OCI-LY7 (cell line): ENCODE measurements around the gene PNPLA1. TPM values are rescaled to one million over a fixed set of nuclear protein-coding genes. Genes with fewer than 3 reads are reported as not detected.

ENCODE experiments used
- BruUV-seq: library from RNA; stranded (reverse); fragments of 400-500 nt; replicated peaks from 2 replicates; lab custom pipeline; 2021; lab: Mats Ljungman, UMichigan
- CTCF ChIA-PET: fragments of 300-600 bp; sonication (Branson Sonifier 250); formaldehyde crosslinking; loops from one replicate; lab custom pipeline; 2022; ENCODE audit warnings: antibody characterized with exemption; ENCODE audit not compliant: unreplicated experiment; lab: Charles Lee
- POLR2A ChIA-PET: fragments of 300-600 bp; sonication (Branson Sonifier 250); formaldehyde crosslinking; loops from one replicate; lab custom pipeline; 2022; ENCODE audit warnings: antibody characterized with exemption; lab: Charles Lee
- DNase-seq: peaks from one replicate; pipeline ENCODE4 v3.0.0-alpha.2; 2015; ENCODE audit warnings: low spot score
- H2AFZ ChIP-seq: fragments of 200-600 bp; sonication (generic), shearing (Covaris generic); 2 replicates; pipeline ENCODE4 v1.6.1; 2014; ENCODE audit warnings: mild to moderate bottlenecking, antibody characterized with exemption, low read length, moderate library complexity
- H3K27ac ChIP-seq: fragments of 200-600 bp; sonication (generic); 2 replicates; pipeline ENCODE4 v1.5.1; 2014; ENCODE audit warnings: mixed run types, low read depth, mild to moderate bottlenecking, moderate library complexity, low read length, inconsistent platforms; ENCODE audit not compliant: poor library complexity, severe bottlenecking
- H3K36me3 ChIP-seq: fragments of 200-600 bp; sonication (generic); 2 replicates; pipeline ENCODE4 v1.6.1; 2014; ENCODE audit warnings: mild to moderate bottlenecking, antibody characterized with exemption, low read length, moderate library complexity, mixed read lengths; ENCODE audit not compliant: insufficient read depth
- H3K4me1 ChIP-seq: fragments of 200-600 bp; sonication (generic); 2 replicates; pipeline ENCODE4 v1.5.1; 2014; ENCODE audit warnings: mild to moderate bottlenecking, low read length; ENCODE audit not compliant: insufficient read depth, poor library complexity, severe bottlenecking
- H3K4me2 ChIP-seq: fragments of 200-600 bp; sonication (generic); 2 replicates; pipeline ENCODE4 v1.6.1; 2014; ENCODE audit warnings: mild to moderate bottlenecking, low read length
- H3K4me3 ChIP-seq: fragments of 200-600 bp; sonication (generic); 2 replicates; pipeline ENCODE4 v1.5.1; 2014; ENCODE audit warnings: mild to moderate bottlenecking, low read depth, low read length; ENCODE audit not compliant: poor library complexity, severe bottlenecking
- H3K79me2 ChIP-seq: fragments of 200-600 bp; sonication (generic); 2 replicates; pipeline ENCODE4 v1.6.1; 2016; ENCODE audit warnings: low read depth, mild to moderate bottlenecking, low read length, moderate library complexity, mixed read lengths; ENCODE audit not compliant: insufficient read depth
- H3K9me2 ChIP-seq: fragments of 200-600 bp; sonication (generic); 2 replicates; pipeline ENCODE4 v1.6.1; 2016; ENCODE audit warnings: mild to moderate bottlenecking, low read length, mixed read lengths; ENCODE audit not compliant: insufficient read depth
- H3K9me3 ChIP-seq: fragments of 200-600 bp; sonication (generic); 2 replicates; pipeline ENCODE4 v1.6.1; 2014; ENCODE audit warnings: mild to moderate bottlenecking, mixed run types, low read length, mixed read lengths
- H4K20me1 ChIP-seq: fragments of 200-600 bp; sonication (generic); 2 replicates; pipeline ENCODE4 v1.6.1; 2014; ENCODE audit warnings: mild to moderate bottlenecking, antibody characterized with exemption, low read length, moderate library complexity, mixed read lengths; ENCODE audit not compliant: insufficient read depth
- CTCF ChIP-seq: fragments of 200-600 bp; sonication (generic); conservative IDR thresholded peaks from 2 replicates; pipeline ENCODE4 v1.5.1; 2014; ENCODE audit warnings: mild to moderate bottlenecking, antibody characterized with exemption, low read length, moderate library complexity, mixed read lengths
- EZH2phosphoT487 ChIP-seq: fragments of 200-600 bp; sonication (generic); IDR thresholded peaks from 2 replicates; pipeline ENCODE4 v1.6.1; 2018; ENCODE audit warnings: low read depth, borderline replicate concordance, mild to moderate bottlenecking, mixed run types, antibody characterized with exemption, low read length, moderate library complexity, mixed read lengths
- intact Hi-C: fragments of 100-400 bp; cut with micrococcal nuclease; formaldehyde crosslinking; loops from one replicate; pipeline ENCODE4 v1.10.0; 2022; ENCODE audit not compliant: unreplicated experiment
- total RNA-seq, 2 experiments: library from RNA; depleted of rRNA in 1 of 2; stranded (reverse); fragments of >200 nt in 1 of 2; shearing (Covaris generic) in 1 of 2; gene quantifications; 2 replicates each; pipeline ENCODE4 v1.2.3, GENCODE V29; 2014 to 2022

Gene PNPLA1
- total RNA-seq, 2 experiments from 2014 or later, result not detected

DNA sequence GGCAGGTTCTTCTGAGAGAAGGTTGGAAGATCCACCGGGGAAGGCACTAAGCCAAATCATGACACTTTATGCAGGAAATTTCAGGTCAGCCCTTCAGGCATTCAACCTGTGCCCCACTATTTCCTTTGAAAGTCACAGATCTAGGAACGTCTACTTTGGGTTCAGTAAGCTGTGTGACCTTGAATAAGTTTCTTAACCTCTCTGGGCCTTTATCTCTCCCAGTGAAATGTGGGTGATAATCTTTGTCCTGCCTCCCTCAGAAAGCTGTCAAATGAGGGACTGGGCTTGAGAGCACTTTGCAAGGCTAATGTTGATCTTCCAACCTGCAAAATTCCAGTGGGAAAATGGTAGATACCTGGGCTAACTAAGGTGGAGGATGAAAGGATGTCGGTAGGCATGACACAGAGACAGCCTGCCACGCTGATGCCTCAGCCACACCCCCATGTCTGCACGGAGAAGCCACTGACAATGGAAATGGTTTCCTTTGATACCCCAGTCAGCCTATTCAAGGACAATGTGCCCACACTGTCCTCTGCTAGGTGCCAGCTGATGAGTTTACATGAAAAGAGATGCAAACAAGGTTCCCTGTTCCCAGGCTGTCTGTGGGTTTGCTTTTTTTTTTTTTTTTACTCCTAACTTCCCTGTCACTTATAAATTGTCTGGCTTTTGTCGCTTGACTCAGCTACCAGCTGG lies 57.5 kb downstream of the PNPLA1 start:
- CTCF ChIA-PET, result interaction anchor here (1.0 kb wide), 1 partner anchor 14 kb away, joined by 4 read pairs; no protein-coding TSS in a partner anchor
- Histone ChIP-seq H2AFZ (no peak overlapping the region), H3K4me1 (no peaks in the 10 kb centered on the region), H3K9me3 (no peaks in the 10 kb centered on the region), H3K36me3 (no peaks in the 10 kb centered on the region), H3K9me2 (no peaks in the 10 kb centered on the region), H3K79me2 (no peaks in the 10 kb centered on the region), H4K20me1 (no peaks in the 10 kb centered on the region), H3K27ac (no peak overlapping the region), H3K4me2 (no peak overlapping the region), H3K4me3 (no peak overlapping the region)
- DNase-seq, result no peak
- POLR2A ChIA-PET, result interaction anchor here (0.6 kb wide), 3 partner anchors 10 to 32 kb away, joined by 3 to 4 read pairs (median 3); no protein-coding TSS in a partner anchor
- intact Hi-C loops, result no loop called here
- BruUV-seq, result no TSS peak
- no peak for TF ChIP-seq CTCF
- no peak for TF ChIP-seq EZH2phosphoT487

DNA sequence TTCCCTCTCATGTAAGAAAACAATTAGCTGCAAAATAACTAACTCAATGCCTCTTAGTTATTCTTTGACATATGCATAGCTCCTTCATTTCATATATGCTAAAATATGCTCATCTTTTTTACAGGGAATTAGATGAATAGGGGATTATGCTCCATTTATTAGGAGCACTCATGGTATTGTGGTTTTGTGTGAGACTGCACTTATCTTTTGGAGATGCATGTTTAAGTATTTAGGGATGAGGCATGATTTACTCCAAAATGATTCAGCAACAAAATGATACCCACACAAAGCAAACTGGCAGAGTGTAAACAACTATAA lies 58.0 kb downstream of the PNPLA1 start:
- Histone ChIP-seq H3K79me2 (no peaks in the 10 kb centered on the region), H4K20me1 (no peaks in the 10 kb centered on the region), H2AFZ (no peak overlapping the region), H3K4me1 (no peaks in the 10 kb centered on the region), H3K27ac (no peak overlapping the region), H3K4me2 (no peak overlapping the region), H3K9me3 (no peaks in the 10 kb centered on the region), H3K4me3 (no peak overlapping the region), H3K36me3 (no peaks in the 10 kb centered on the region), H3K9me2 (no peaks in the 10 kb centered on the region)
- no TSS peak for BruUV-seq
- no peak for DNase-seq
- POLR2A ChIA-PET, result interaction anchor here (0.6 kb wide), 3 partner anchors 10 to 33 kb away, joined by 3 to 4 read pairs (median 3); no protein-coding TSS in a partner anchor
- intact Hi-C loops, result no loop called here
- no peak for TF ChIP-seq CTCF
- no peak for TF ChIP-seq EZH2phosphoT487
- CTCF ChIA-PET, result no interaction called here

- Histone ChIP-seq H3K36me3 (no peaks in the 10 kb centered on the region), H3K4me1 (no peaks in the 10 kb centered on the region), H4K20me1 (no peaks in the 10 kb centered on the region), H3K4me3 (no peak overlapping the region), H3K27ac (no peak overlapping the region), H3K79me2 (no peaks in the 10 kb centered on the region), H3K9me3 (no peaks in the 10 kb centered on the region), H3K4me2 (no peak overlapping the region), H2AFZ (no peak overlapping the region), H3K9me2 (no peaks in the 10 kb centered on the region)
- TF ChIP-seq EZH2phosphoT487 (no peak), CTCF (no peak)
- ChIA-PET POLR2A (no interaction called here), CTCF (no interaction called here)
- no TSS peak for BruUV-seq
- intact Hi-C loops, result no loop called here
- DNase-seq, result no peak
Measured at GRCh38 chr6:36328600-36328999, 58.7 kb downstream of the PNPLA1 start.
